Sciatic nerve (tissue), 2 donors: Measurements from ENCODE around the gene KRT33B. TPM values are rescaled to one million over a fixed set of nuclear protein-coding genes. Genes with fewer than 3 reads are reported as not detected.
"Not testable (repeated sequence)": the region's sequence is repeated elsewhere in the genome, so short reads cannot be mapped to it uniquely, and the experiment has no call there.

Experiments used
- ATAC-seq: fragments of 200-7000 bp; cut with Tn5 transposase; one replicate; pipeline ENCODE4 v1.9.1; 2020; ENCODE audit warnings: mild to moderate bottlenecking, moderate library complexity
- DNase-seq: peaks from one replicate; pipeline ENCODE4 v3.0.0-alpha.2; 2020; ENCODE audit warnings: low spot score
- intact Hi-C: fragments of 100-400 bp; cut with DNase I; formaldehyde crosslinking; loops from one replicate; pipeline ENCODE4 v1.14.2; 2022
- total RNA-seq: library from RNA; stranded (reverse); fragmentation: NEBNext Ultra II Directional; extraction: Animal tissue kit (Norgen Biotek cat#: 25700); gene quantifications from one replicate; pipeline ENCODE4 v1.2.1, GENCODE V29; 2021
- donor health status: DM: no; HTN: no; CAD: no.
- donor health status: DM: no; HTN: no; CAD: no.

KRT33B gene
- total RNA-seq, 1 donor from 2014 or later = not detected

DNA sequence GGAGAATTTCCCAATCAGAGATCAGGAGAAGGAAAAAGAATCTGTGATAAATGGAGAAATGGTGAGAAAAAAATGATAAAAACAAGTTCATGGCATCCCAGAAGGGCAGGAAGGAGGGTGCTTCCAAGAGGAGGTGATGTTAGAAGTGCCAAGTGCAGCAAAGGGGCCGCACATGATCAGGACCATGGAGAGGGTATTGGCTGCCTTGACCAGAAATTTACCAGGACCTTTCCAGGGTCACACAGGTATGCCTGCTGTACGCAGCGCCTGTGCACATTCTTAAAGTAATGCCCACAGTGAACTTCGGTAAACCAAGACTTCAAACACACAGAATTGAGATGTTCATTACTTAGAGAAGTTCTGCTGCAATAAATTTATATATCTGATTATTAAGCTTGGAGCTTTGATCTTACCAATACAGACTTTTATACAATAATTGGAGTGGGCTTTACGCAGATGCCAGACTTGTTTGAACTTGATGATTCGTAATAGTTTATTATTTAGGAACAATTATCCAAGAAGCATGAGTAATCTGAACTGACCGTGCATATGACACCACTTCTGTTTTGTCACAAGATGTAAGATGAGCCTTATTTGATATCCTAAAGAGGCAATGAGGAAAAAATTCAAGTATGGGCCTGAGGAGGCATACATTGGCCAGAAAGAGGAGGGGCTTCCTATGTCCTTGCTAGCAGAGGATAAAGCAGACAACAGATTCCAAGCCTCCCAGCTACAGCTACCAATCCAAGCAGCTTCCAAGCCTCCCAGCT lies 16.8 kb downstream of the KRT33B start:
- DNase-seq (no peak), ATAC-seq (no peak)
- intact Hi-C loops = no loop called here

DNA sequence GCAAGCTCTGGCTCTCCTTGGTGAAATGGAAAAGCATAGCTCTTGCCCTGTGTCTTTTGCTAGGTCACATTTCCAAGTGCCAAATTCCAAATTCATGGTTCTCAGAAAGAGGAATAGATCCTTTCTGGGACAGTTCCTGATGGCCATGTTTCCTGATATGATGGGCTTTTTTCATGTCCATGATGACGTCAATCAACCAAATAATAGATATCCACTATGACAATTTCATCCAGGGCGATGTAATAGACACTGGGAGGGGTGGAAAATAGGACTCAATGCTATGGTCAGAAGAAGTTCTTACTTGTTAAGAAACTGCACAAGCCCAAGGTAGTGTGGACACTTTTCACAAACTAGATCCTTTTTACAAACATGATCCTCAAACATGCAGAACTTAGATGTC lies 18.4 kb downstream of the KRT33B start:
- intact Hi-C loops = no loop called here
- no peak for ATAC-seq
- DNase-seq = no peak

DNA sequence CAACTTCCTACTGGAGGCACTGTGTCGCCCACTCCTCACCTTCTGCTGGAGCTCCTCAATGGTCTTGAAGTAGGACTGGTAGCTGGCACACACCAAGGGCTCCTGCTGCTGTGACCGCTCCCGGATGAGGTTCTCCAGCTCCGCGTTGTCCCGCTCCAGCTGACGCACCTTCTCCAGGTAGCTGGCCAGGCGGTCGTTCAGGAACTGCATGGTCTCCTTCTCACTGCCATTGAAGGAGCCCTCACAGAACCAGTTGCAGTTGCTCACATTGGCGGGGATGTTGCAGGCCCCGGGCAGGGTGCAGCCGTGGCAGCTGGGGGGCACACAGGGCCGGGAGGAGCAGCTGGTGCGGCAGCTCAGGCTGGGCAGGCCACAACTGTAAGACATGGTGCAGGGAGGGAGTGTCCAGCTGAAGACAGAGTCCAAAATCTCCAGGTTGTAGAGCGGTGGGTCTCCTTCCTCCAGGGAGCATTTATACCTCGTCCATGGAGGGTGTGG lies 19.2 kb downstream of the KRT33B start, which contains the start of gene KRT33A:
TSS of gene KRT33A (minus strand) at position 448 of the 498 bp plus-strand sequence. CDS start at position 387, 61 bp downstream.
- ATAC-seq, DNase-seq, intact Hi-C loops: not testable (repeated sequence)

GRCh38 chr17:41347869-41348760 lies 21.5 kb downstream of the KRT33B start:
- ATAC-seq = no peak
- no peak for DNase-seq
- intact Hi-C loops = no loop called here

DNA sequence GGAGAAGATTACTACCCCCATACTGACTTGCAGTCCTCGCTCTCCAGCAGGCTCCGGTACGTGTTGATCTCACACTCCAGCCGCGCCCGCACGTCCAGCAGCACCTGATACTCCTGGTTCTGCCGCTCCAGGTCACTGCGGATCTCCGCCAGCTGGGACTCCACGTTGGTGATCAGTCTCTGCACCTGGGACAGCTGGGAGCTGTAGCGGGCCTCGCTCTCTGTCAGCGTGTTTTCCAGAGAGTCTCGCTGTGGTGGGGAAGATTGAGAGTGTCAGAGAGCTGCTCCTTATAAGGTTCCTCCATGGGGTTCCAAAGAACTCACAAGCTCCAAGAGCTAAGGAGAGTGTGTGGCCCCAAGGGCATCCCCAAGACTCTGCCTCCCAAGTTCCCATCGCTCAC lies 23.2 kb downstream of the KRT33B start:
- ATAC-seq, intact Hi-C loops, DNase-seq: not testable (repeated sequence)

DNA sequence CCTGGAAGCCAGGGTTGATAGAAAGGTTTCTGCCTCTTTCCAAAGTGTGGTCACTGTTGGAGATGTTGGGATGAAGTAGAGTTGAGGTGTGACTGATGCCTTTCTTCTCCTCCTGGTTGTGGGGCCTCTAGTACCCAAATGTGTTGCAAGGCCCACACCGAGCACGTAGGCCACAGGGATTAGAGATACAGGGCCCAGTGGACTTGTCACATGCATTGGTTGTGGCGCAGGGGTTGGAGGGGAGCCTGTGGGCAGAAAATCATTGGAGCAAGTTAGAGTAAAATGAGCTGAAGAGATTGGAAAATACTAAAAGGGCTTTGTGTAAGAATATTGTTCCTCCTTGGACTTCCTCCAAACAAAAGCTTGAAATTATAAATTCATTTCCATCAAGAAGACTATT lies 23.6 kb downstream of the KRT33B start:
- ATAC-seq (no peak), DNase-seq (no peak)
- intact Hi-C loops = no loop called here

DNA sequence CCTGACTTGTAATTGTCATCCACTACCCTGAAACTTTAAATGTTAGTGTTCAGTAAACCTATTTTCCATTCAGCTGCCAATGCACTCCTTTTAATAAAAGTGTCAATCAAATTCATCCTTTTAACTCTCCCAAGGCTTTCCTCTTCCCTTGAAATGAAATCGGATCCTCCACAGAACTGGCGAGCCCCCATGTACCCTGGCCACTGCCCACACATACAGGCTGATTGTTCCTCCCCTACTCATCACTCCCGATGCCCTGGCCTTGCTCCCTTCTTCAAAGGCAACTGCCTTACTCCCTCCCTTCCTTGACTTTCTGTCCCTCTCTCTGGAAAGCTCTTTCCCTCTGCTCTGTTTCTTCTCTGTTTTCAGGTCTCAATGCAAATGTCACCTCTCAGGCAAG lies 26.6 kb downstream of the KRT33B start:
- ATAC-seq (no peak), DNase-seq (no peak)
- intact Hi-C loops = no loop called here

- DNase-seq (no peak), ATAC-seq (no peak)
- intact Hi-C loops = no loop called here
These were observed 28.4 kb downstream of the KRT33B start for GRCh38 chr17:41340934-41341861.

DNA sequence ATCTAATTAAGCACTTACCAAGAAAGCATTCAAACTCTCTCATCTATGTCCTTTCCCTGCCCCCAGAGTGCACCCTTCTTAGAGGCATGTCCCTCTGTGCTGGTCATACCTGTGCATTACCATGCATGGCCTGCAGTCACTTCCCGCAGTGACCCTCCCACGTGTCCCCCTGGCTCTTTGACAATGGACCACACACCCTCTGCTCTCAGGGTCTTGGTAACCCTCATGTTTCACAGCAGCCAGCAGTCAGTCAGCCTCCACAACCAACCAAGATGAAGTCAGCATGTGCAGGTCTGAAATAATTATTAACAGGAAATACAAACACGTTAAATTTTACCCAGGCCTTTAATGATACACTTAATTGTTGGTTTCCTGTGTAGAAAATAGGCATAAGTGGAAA lies 29.1 kb downstream of the KRT33B start:
- intact Hi-C loops = no loop called here
- DNase-seq (no peak), ATAC-seq (no peak)

DNA sequence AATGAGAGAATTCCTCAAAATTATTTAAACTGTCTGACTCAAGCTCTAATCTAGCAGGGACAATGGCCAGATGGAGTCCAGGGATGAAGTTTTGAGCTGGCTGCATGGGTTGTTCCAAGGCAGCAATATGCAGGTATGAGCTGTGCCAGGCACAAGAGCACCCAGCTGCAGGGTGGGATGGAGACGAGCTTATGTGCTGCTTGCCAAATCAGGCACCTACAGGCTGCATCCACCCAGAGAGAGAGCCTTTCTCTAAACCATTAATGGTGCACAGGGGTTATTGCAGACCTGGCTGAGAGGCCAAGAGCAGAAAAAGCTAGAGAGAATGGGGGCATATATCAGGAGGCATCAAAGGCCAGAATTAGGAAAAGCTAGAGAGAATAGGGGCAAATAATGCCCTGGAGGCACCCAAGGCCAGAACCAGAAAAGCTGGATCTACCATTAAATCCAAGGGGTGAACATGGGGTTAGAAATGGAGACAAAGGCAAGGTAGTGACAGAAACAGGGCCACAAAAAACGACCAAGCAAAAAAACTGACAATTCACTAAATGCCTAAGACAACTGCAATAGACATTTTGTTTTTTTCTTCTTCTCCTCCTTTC lies 29.9 kb downstream of the KRT33B start:
- intact Hi-C loops = no loop called here
- ATAC-seq (no peak), DNase-seq (no peak)

DNA sequence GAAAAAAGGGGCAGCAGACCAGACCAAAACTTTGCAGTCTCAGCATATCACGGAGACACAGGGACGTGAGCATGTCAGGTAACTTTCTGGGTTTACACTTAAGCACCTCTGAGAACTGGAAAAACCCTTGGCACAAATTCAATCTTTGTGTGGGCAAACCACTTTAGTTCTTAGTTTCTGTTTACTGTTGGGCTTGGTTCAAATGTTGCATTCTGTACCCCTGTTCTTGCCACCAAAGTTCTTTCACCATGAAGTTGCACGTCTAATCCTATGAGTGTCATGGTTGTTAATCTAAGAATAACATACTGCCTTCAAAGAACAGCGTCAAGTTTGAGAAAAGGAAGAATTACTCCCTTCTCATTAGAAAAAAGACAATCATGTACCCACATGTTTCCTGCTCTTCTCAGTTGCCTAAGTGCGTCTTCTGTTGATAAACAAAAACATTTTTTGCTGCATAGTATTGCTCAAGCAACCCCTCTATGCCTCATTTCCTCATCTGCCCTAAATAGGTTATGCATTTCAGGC lies 30.6 kb downstream of the KRT33B start:
- intact Hi-C loops = no loop called here
- ATAC-seq = no peak
- no peak for DNase-seq

- ATAC-seq (no peak), DNase-seq (no peak)
- intact Hi-C loops = no loop called here
These were observed 33.9 kb downstream of the KRT33B start for GRCh38 chr17:41335747-41336146.

DNA sequence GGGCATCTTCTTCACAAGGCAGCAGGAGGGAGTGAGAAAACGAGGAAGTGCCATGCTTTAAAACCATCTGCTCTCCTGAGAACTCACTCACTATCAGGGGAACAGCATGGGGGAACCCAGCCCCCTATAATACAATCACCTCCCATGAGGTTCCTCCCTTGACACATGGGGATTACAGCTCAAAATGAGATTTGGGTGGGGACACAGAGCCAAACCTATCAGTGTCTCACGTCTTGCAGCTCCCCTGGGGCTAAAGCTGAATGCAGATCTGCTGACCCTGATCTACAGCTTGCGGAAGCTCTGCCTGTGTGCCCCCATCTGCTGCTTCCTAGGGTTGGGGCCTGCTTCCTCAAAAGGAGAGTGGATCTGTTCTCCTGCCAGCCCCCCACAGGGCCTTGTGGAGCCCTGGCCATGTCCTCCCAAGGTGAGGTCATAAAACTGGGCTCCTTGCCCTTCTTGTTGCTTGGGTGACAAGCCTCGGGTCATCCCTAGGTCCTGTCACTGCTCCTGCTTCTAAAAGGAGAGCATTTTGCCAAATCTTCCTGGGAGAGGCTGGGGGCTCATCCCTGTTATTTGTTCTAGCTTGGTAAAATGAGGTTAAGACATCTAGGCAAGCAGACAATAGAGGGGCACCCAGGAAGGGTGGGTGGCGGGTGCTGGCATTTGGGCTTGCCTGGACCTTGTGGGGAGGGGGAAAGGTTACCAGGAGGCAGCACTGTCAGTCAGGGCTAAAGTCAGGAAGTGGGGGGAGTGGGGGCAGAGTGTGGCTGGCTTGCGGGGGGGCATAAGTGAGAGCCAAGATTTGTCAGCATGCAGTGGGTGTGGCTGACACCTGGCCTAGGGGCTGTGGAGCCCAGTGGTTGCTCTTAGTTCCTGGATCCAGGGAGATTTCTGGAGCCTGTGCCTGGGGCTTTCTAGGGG lies 35.0 kb downstream of the KRT33B start:
- no peak for ATAC-seq
- intact Hi-C loops = no loop called here
- no peak for DNase-seq

DNA sequence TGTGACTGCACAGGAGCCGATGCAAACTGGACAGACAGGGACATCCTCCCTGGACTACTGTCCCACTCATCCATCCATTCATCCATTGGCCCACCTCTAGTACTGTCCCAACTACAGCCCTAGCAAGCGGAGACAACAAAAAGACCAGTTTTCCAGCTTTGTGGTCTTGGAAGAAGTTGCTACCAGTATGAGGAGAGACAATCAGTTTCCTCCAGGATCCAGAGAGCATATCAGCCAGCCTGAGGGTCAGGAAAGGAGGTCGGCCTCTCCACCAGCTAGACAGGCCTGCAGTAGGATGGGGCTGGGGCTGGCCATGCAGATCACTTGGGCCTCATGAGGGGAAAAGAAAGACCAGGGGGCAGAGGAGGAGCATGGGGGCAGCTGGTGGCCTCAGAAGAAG lies 35.8 kb downstream of the KRT33B start:
- no peak for DNase-seq
- intact Hi-C loops = no loop called here
- no peak for ATAC-seq

DNA sequence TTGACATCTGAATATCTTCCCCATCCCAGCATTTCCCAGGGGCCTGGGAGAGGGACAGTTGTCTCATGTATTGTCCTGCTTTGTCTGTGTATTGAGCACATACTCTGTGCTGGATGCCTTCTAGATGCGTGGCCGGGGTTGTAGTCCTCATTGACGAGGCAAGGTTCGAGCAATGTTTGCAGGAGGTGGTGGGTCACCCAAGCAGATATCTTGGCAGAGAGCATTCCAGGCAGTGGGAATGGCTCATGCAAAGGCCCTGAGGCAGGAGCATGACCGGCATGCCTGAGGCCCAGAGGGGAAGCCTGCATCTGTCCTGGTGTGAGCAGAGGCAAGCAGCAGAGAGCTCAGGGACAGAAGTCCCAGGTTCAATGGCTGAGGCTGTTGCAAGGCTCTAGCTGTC lies 36.5 kb downstream of the KRT33B start:
- intact Hi-C loops = no loop called here
- DNase-seq (no peak), ATAC-seq (no peak)

GRCh38 chr17:41332239-41332638 lies 37.4 kb downstream of the KRT33B start:
- ATAC-seq = no peak

GRCh38 chr17:41331606-41332005 lies 38.0 kb downstream of the KRT33B start:
- DNase-seq (no peak), ATAC-seq (no peak)
- intact Hi-C loops = no loop called here

More at GRCh38 chr17:41332239-41332638, 37.4 kb downstream of the KRT33B start:
- no peak for DNase-seq
- intact Hi-C loops = no loop called here
